ENCODE results near the gene CBFB.
"Not testable (repeated sequence)": the region's sequence is repeated elsewhere in the genome, so short reads cannot be mapped to it uniquely, and the experiment has no call there.

Gene CBFB

GRCh38 chr16:67017421-67017750 lies 11.6 kb upstream of the CBFB start:
- DNase-seq, result no peak

- DNase-seq, result peak; percentile 49
Measured at GRCh38 chr16:67017810-67018488, 11.0 kb upstream of the CBFB start.

DNA sequence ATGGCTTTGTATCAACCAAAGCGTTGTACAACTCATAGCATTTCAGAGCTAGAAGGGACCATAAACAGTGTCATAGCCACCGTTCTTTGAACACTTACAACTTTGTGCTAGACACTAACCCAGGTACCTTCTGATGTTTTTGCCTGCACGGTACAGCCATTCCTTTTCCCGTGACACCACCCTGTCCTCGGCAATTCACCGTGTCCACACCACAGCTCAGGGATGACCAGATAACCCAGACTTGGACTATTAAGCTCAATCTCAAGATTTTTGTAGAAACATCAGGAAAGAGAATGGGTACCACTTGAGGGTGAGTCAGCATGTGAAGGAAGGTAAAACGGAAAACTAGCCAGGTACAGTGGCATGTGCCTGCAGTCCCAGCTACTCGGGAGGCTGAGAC lies 9.8 kb upstream of the CBFB start:
- DNase-seq, result no peak

GRCh38 chr16:67021321-67021720 lies 7.6 kb upstream of the CBFB start:
- DNase-seq, result no peak

DNA sequence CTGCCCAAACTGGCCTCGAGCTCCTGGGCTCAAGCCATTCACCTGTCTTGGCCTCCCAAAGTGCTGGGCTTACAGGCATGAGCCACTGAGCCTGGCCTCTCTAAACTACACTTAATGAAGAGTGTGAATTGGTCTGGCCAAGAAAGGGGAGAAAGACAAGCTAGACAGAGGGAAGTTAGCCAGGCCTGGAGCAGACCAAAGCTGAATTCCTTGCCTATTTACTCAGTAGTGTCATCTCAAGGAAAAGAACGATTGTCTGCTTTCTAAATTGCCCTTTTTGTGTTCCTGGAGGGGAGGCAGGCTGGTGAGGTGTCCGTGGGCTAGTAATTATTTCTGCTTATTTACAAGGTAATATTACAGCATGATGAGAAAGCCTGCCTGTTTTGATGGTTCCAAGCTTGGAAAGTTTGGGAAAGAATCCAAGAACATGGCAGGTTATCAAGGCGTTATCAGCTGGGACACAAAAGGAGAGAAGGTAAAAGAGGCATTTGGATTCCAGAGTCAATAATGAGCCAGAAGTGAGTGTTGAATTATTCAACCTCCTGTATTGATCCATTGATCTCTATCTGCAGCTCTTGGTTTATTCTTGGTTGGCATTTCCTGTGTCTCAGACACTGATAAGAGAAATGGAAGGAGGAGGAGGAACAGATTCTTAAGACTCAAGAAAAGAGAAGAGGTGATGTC lies 6.3 kb upstream of the CBFB start:
- no peak for DNase-seq

DNA sequence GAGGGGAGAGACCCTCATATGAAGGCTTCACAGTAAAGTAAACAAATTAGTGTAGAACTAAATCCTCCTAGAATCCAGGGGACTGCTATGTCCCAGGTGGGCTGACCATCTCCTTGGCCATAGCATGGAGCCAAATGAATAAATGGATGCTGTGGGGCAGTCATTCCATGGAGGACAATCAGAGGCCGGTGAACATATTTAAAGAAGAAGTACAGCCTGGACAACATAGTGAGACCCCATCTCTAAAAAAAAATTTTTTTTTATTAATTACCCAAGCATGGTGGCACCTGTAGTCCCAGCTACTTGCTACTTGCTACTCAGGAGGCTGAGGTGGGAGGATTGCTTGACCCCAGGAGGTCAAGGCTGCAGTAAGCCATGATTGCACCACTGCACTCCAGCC lies 5.3 kb upstream of the CBFB start:
- DNase-seq, result no peak

- DNase-seq, result no peak
Measured at GRCh38 chr16:67024384-67025209, 4.4 kb upstream of the CBFB start.

DNA sequence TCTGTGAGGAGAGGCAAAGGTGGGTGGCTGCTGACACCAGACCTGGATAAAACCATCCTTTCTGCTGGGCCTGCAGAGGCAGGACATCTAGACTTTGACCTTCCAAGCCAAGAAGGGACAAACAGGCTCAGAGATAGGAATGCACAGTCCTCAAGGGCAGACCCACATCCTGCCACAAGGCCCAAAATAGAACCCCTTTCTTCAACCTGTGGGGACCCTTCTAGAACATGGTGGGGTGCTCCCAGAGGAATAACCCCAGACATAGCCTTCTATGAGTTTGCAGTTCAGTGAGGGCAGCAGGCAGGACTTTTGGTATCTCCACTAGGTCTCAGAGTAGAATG lies 3.8 kb upstream of the CBFB start:
- no peak for DNase-seq

- no peak for DNase-seq
Measured at GRCh38 chr16:67026570-67026969, 2.4 kb upstream of the CBFB start.

DNA sequence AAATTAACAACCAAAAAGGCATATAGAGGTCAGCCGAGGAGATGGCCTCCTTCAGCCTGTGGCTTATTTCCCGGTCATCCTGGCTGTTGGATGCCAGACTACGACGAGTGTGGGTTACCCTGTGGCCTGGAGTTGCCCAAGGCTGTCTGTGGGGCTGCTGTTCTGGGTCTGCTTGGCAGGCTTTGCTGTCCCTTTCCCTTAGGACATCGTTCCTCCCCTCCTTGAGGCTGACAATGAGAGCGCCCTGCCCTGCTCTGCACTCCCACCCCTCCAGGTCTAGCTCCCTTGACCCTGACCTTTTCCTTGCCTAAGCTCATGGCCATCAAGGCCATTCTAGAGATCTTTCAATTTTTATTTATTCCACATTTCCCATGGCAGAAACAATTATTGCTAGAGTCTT lies 1.9 kb upstream of the CBFB start:
- DNase-seq, result no peak

- DNase-seq, result no peak
Measured at GRCh38 chr16:67028167-67028695, 718 bp upstream of the CBFB start.

GRCh38 chr16:67029254-67030096 lies 526 bp downstream of the CBFB start:
- no peak for DNase-seq

DNA sequence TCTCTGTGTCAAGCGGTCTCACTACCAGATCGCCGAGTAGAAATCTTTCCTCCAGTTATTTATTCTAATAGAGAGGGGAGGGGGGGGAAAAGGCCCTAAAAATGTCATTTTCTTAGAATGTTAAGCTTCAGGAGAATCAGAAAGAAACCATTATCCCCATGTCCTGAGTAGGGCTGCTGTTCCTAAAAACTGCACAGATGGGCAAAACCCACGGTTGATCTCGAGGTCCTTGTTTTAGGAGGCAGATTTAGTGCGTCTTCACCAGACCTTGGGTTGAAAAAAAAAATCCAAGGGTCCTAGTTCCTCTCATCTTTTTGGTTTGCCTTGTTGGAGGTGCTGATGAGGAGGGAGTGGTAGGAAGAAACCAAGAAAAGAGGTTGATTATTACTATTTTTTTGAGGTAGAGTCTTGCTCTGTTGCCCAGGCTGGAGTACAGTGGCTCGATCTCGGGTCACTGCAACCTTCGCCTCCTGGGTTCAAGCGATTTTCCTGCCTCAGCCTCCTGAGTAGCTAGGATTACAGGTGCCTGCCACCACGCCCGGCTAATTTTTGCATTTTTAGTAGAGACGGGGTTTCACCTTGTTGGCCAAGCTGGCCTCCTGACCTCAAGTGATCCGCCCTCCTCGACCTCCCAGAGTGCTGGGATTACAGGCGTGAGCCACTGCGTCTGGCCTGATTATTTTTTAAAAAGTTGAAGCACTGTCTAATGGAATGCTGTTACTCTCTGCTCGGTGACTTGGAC lies 1.4 kb downstream of the CBFB start:
- DNase-seq, result no peak

DNA sequence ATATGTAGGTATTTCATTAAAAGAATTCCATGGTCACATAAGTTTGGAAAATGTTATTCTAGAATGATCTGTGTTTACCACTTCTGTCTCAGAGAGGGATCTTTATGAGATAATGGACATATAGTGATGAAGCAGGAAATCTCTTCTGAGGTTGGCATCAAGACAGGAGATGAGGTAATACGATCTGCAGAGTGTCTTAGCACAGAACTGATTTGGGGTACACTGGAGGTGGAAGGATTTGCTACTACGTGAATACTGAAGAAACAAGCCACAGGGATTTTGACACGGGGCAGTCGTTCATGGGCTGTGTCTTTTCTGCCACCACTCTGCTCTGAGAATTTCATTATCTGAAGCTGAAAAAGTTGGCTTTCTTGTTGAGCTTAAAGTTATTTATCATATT lies 5.5 kb downstream of the CBFB start:
- no peak for DNase-seq

- no peak for DNase-seq
Measured at GRCh38 chr16:67035364-67035763, 6.4 kb downstream of the CBFB start.

DNA sequence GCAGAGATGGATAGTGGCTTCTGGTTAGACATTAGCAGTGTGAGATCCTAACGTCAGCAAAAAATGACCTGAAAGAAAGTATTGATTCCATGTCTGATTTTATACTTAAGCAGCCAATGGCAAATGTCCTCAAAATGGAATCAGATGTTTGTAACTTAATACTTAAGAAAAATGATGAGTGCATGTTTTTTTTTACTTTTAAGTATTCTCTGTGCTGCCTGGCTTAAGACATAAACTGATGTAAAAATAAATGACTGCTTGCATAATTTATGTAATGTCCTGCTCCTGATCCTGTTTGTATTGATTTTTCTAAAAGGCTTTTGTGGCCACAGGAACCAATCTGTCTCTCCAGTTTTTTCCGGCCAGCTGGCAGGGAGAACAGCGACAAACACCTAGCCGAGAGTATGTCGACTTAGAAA lies 7.4 kb downstream of the CBFB start:
- DNase-seq, result no peak

GRCh38 chr16:67039260-67040020 lies 10.5 kb downstream of the CBFB start:
- no peak for DNase-seq

DNA sequence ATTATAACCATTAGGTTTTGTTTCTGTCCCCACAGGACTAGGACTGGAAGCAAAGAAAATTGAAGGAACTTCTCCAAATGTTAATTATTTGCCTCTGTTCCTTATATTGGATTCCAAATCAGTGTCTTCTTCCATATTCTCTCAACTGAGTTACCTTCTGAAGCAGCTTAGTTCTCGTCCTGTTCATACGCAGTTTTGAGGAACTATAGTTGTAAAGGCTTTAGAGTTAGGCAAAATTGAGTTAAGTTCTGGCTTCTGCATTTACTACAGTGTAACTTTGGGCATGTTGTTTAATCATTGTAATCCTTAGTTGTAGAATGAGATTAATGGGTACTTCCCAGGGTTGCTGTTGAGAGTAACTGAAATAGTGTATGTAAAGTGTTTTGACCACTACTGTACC lies 11.2 kb downstream of the CBFB start:
- no peak for DNase-seq

DNA sequence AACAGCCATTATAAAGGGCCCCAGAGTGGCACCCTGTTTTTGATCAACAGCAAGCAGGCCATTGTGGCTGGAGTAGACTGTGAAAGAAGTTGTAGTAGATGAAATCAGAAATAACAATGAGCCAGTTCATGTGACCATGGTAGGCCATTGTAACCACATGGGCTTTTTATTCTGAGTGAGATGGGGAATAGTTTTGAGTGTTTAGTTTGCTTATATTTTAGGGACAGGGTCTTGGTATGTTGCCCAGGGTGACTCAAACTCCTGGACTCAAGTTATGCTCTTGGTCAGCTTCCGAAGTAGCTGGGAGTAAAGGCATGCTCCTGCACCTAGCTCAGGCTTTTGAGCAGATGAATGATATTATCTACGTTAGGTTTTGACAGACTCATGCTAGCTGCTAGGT lies 12.0 kb downstream of the CBFB start:
- no peak for DNase-seq

DNA sequence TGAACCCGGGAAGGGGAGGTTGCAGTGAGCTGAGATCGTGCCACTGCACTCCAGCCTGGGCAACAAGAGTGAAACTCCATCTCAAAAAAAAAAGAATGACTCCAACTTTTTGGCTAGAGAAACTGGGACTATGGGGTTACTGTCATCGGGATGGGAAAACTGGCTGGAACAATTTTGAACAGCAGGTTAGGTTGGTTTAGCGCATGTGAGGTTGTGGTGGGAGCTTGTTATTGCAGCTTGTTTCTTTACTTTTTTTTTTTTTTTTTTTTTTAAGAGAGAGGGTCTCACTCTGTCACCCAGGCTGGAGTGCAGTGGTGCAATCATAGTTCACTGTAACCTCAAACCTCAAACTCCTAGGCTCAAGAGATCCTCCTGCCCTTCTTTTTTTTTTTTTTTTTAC lies 12.6 kb downstream of the CBFB start:
- DNase-seq, result not testable (repeated sequence)

DNA sequence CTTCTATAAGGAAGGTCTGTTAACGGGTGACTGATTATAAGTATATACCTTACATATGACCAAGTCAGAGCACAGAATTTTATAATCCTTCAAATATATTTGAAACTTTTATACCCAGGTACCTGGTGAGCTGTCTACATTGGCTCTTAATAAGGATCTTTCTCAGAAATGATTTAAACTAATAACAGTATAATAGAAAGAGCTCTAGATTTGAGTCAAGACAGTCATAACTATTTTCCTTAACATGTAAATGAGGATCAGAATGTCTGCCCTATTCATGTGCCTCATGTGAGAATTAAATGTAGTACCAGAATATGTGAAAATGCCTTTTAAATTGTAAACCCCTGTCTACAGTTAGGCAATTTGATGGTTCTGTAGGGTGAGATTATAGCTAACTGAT lies 14.5 kb downstream of the CBFB start:
- no peak for DNase-seq

DNA sequence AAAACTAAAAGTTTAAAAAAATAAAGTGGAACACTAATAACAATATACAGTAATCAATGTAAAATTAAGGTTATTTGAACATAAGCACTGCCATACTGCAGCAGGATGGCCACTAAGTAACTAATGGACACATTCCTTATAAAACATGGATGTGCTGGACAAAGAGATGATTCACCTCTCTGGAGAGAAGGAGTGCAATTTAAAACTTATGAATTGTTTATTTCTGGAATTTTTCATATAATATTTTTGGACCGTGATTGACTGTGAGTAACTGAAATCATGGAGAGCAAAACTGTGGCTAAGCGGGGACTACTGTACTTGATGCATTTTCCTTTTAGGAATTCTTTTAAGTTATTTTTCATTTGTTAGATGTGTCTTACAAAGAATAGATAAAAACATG lies 21.8 kb downstream of the CBFB start:
- no peak for DNase-seq

Data from NCI-H2081 treated with DMSO at 0.1 percent for 48 hours (cell line).